ENCODE results near the gene ZCCHC8.
A peak's percentile ranks its signal among the peaks of the same experiment; 100 is the strongest.
"Not testable (repeated sequence)": the region's sequence is repeated elsewhere in the genome, so short reads cannot be mapped to it uniquely, and the experiment has no call there.

ZCCHC8 gene

DNA sequence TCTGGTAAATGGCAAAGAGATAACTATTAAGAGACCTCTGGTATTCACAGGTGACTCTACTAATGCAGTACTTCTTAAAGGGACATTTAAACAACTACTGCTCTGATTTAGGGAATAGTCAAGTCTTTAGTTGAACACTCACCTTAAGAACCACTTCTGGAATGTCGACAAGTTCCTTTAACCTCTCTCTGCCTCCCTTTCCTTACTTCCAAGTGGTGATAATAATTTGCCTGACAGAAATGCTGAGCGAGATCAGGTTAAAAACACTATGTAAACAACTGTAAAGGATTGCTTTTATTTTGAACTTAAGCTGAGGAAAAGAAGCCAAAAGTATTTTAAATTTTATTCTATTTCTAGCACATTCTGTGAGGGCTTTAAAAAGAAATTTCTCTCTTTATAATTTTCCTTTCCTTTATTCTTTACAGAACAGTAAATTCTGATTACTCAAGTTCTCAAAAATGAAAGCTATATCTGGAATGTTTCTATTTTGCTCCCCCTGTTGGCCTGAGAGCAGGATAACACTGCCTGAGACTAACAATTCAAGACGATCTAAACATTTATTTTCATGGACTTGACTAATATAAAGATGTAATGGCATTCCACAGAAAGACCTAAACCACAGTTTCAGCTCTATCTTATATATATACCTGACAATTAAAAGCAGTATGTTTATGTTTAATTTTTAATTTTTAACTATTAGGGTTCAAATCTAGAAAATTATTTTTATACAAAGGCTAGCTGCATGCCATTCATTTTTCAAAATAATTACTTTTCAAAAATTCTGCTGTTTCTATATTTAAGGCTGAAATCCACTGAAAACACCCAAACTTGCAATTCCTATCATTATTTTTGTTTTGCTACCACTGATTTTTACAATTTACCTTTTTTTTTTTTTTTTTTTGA is 29.2 kb downstream of the ZCCHC8 start:
- TF ChIP-seq FOXP2 (optimal IDR thresholded peaks at IDR 0.05; ENCODE audit: control extremely low read depth, extremely low read length, insufficient read depth) = no peak
- no peak for TF ChIP-seq EZH2 (IDR thresholded peaks at IDR 0.05)
- no peak for TF ChIP-seq POLR2AphosphoS5 (IDR thresholded peaks at IDR 0.05; ENCODE audit: borderline replicate concordance, low read depth, low read length)
- Histone ChIP-seq H3K4me3 (no peak overlapping the region), H3K27ac (peak overlapping the region; percentile 8; the same call in 1 of the 2 replicates), H3K36me3 (ENCODE audit: insufficient read depth, low read length) (peaks cover 41% of the 10 kb centered on the region), H3K9ac (ENCODE audit: insufficient read length) (no peak overlapping the region), H3K9me3 (ENCODE audit: low read depth, low read length) (no peaks in the 10 kb centered on the region)
- DNase-seq (ENCODE audit: low read depth, low spot score) = peak; percentile 51

GRCh38 chr12:122470576-122470975 is 30.2 kb downstream of the ZCCHC8 start:
- not testable (repeated sequence) for H3K9ac ChIP-seq (ENCODE audit: insufficient read length); H3K9me3 ChIP-seq (ENCODE audit: low read depth, low read length); DNase-seq (ENCODE audit: low read depth, low spot score); H3K27ac ChIP-seq; H3K4me3 ChIP-seq
- peaks cover 31% of the 10 kb centered on the region for H3K36me3 ChIP-seq (ENCODE audit: insufficient read depth, low read length)

DNA sequence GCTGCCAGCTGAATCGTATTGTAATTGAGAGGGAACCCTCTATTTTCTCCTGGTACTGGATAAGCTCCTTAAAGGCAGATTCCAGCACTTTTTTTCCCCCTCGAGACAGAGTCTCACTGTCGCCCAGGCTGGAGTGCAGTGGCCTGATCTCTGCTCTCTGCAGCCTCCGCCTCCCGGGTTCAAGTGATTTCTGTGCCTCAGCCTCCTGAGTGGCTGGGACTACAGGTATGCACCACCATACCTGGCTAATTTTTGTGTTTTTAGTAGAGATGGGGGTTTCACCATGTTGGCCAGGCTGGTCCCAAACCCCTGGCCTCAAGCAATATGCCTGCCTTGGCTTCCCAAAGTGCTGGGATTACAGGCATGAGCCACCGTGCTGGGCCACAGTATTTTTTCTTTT is 30.9 kb downstream of the ZCCHC8 start:
- not testable (repeated sequence) for H3K9me3 ChIP-seq (ENCODE audit: low read depth, low read length); H3K27ac ChIP-seq; H3K4me3 ChIP-seq; DNase-seq (ENCODE audit: low read depth, low spot score); H3K9ac ChIP-seq (ENCODE audit: insufficient read length)
- H3K36me3 ChIP-seq (ENCODE audit: insufficient read depth, low read length) = peaks cover 26% of the 10 kb centered on the region

GRCh38 chr12:122467983-122468382 is 32.7 kb downstream of the ZCCHC8 start:
- TF ChIP-seq EZH2 (IDR thresholded peaks at IDR 0.05) (no peak), POLR2AphosphoS5 (IDR thresholded peaks at IDR 0.05; ENCODE audit: borderline replicate concordance, low read depth, low read length) (no peak), FOXP2 (optimal IDR thresholded peaks at IDR 0.05; ENCODE audit: control extremely low read depth, extremely low read length, insufficient read depth) (no peak)
- Histone ChIP-seq H3K9ac (ENCODE audit: insufficient read length) (no peak overlapping the region), H3K4me3 (no peak overlapping the region), H3K36me3 (ENCODE audit: insufficient read depth, low read length) (peaks cover 10% of the 10 kb centered on the region), H3K9me3 (ENCODE audit: low read depth, low read length) (no peaks in the 10 kb centered on the region), H3K27ac (no peak overlapping the region)
- DNase-seq (ENCODE audit: low read depth, low spot score) = no peak

- not testable (repeated sequence) for DNase-seq (ENCODE audit: low read depth, low spot score); H3K9ac ChIP-seq (ENCODE audit: insufficient read length); H3K36me3 ChIP-seq (ENCODE audit: insufficient read depth, low read length); H3K4me3 ChIP-seq; H3K9me3 ChIP-seq (ENCODE audit: low read depth, low read length); H3K27ac ChIP-seq
Measured at GRCh38 chr12:122464317-122465042, 36.3 kb downstream of the ZCCHC8 start.

DNA sequence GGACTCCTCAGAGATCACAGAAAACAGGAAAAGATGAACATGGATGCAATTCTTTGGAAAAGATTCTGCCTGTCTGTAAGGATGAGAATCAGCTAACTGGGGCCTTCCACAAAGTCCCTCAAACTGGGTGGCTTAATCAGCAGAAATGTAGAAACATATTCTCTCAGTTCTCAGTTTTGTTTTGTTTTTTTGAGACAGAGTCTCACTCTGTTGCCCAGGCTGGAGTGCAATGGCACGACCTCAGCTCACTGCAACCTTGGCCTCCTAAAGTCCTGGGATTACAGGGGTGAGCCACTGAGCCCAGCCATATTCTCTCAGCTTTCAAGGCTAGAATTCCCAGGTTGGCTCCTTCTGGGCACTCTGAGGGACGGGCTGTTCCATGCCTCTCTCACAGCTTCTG is 40.1 kb downstream of the ZCCHC8 start:
- no peaks in the 10 kb centered on the region for H3K36me3 ChIP-seq (ENCODE audit: insufficient read depth, low read length)
- no peak overlapping the region for H3K9ac ChIP-seq (ENCODE audit: insufficient read length)
- no peaks in the 10 kb centered on the region for H3K9me3 ChIP-seq (ENCODE audit: low read depth, low read length)
- no peak for DNase-seq (ENCODE audit: low read depth, low spot score)
- no peak for TF ChIP-seq POLR2AphosphoS5 (IDR thresholded peaks at IDR 0.05; ENCODE audit: borderline replicate concordance, low read depth, low read length)
- TF ChIP-seq EZH2 (IDR thresholded peaks at IDR 0.05) = no peak
- TF ChIP-seq FOXP2 (optimal IDR thresholded peaks at IDR 0.05; ENCODE audit: control extremely low read depth, extremely low read length, insufficient read depth) = no peak
- H3K4me3 ChIP-seq = no peak overlapping the region
- H3K27ac ChIP-seq = no peak overlapping the region

DNA sequence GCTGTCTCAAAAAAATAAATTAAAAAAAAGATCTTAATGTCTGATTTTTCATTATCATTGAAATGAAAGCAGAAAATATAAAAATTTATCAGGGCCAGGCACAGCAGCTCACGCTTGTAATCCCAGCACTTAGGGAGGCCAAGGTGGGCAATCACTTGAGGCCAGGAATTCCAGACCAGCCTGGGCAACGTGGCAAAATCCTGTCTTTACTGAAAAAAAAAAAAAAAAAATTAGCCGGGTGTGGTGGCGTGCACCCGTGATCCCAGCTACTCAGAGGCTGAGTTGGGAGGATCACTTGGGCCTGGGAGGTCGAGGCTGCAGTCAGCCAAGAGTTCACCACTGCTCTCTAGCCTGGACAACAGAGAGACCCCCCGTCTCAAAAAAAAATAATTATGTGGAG is 40.7 kb downstream of the ZCCHC8 start:
- TF ChIP-seq POLR2AphosphoS5 (IDR thresholded peaks at IDR 0.05; ENCODE audit: borderline replicate concordance, low read depth, low read length) = no peak
- TF ChIP-seq FOXP2 (optimal IDR thresholded peaks at IDR 0.05; ENCODE audit: control extremely low read depth, extremely low read length, insufficient read depth) = no peak
- TF ChIP-seq EZH2 (IDR thresholded peaks at IDR 0.05) = no peak
- no peak for DNase-seq (ENCODE audit: low read depth, low spot score)
- no peak overlapping the region for H3K27ac ChIP-seq
- H3K36me3 ChIP-seq (ENCODE audit: insufficient read depth, low read length) = no peaks in the 10 kb centered on the region
- no peaks in the 10 kb centered on the region for H3K9me3 ChIP-seq (ENCODE audit: low read depth, low read length)
- H3K9ac ChIP-seq (ENCODE audit: insufficient read length) = no peak overlapping the region
- no peak overlapping the region for H3K4me3 ChIP-seq

GRCh38 chr12:122459211-122459610 is 41.5 kb downstream of the ZCCHC8 start:
- Histone ChIP-seq H3K4me3 (no peak overlapping the region), H3K9me3 (ENCODE audit: low read depth, low read length) (no peaks in the 10 kb centered on the region), H3K36me3 (ENCODE audit: insufficient read depth, low read length) (no peaks in the 10 kb centered on the region), H3K27ac (no peak overlapping the region), H3K9ac (ENCODE audit: insufficient read length) (no peak overlapping the region)
- no peak for TF ChIP-seq FOXP2 (optimal IDR thresholded peaks at IDR 0.05; ENCODE audit: control extremely low read depth, extremely low read length, insufficient read depth)
- TF ChIP-seq EZH2 (IDR thresholded peaks at IDR 0.05) = no peak
- no peak for TF ChIP-seq POLR2AphosphoS5 (IDR thresholded peaks at IDR 0.05; ENCODE audit: borderline replicate concordance, low read depth, low read length)
- no peak for DNase-seq (ENCODE audit: low read depth, low spot score)
